WTC11 (cell line): Measurements from ENCODE around the gene GMPR. TPM values are rescaled to one million over a fixed set of nuclear protein-coding genes. Genes with fewer than 3 reads are reported as not detected.

Experiments used
- ATAC-seq: fragments of 200-7000 bp; cut with Tn5 transposase; 2 replicates; pipeline ENCODE4 v1.10.0; 2021; ENCODE audit warnings: mild to moderate bottlenecking, moderate library complexity
- CTCF ChIA-PET: fragments of 300-600 bp; sonication (Branson Sonifier 250); formaldehyde crosslinking; loops from one replicate; lab custom pipeline; 2021; ENCODE audit warnings: antibody characterized with exemption; lab: Charles Lee
- POLR2A ChIA-PET: fragments of 350-600 bp; sonication (Branson Sonifier 250); formaldehyde crosslinking; loops from one replicate; lab custom pipeline; 2021; ENCODE audit warnings: antibody characterized with exemption; lab: Charles Lee
- DNase-seq: peaks from one replicate; pipeline ENCODE4 v3.0.0; 2021; ENCODE audit warnings: low spot score
- H3K27ac Mint-ChIP-seq: 2 replicates; pipeline ENCODE4 v1.8.0; 2021; ENCODE audit warnings: mixed read lengths
- H3K27me3 Mint-ChIP-seq: 2 replicates; pipeline ENCODE4 v1.8.0; 2021; ENCODE audit warnings: low read depth, mild to moderate bottlenecking, moderate library complexity, mixed read lengths
- H3K36me3 Mint-ChIP-seq: 2 replicates; pipeline ENCODE4 v1.8.0; 2021; ENCODE audit warnings: mixed read lengths
- H3K4me1 Mint-ChIP-seq: 2 replicates; pipeline ENCODE4 v1.8.0; 2022; ENCODE audit warnings: mixed read lengths
- H3K4me3 Mint-ChIP-seq: 2 replicates; pipeline ENCODE4 v1.8.0; 2021; ENCODE audit warnings: mild to moderate bottlenecking, moderate library complexity, mixed read lengths
- H3K9me3 Mint-ChIP-seq: 2 replicates; pipeline ENCODE4 v1.8.0; 2021; ENCODE audit warnings: mixed read lengths
- FOXK1 ChIP-seq: sonication (generic); formaldehyde crosslinking; IDR thresholded peaks from 2 replicates; pipeline ENCODE4 v1.8.0; 2022; ENCODE audit warnings: mild to moderate bottlenecking, moderate library complexity, missing genetic modification reagents
- GABPB1 ChIP-seq: sonication (generic); formaldehyde crosslinking; IDR thresholded peaks from 2 replicates; pipeline ENCODE4 v1.8.1; 2023; ENCODE audit warnings: mild to moderate bottlenecking, missing genetic modification reagents
- MXD4 ChIP-seq: fragments of 250-450 bp; sonication (Bioruptor Pico); IDR thresholded peaks from 2 replicates; pipeline ENCODE4 v1.8.0; 2021; ENCODE audit warnings: mild to moderate bottlenecking, moderate library complexity, borderline replicate concordance
- NR2C2 ChIP-seq: sonication (generic); formaldehyde crosslinking; IDR thresholded peaks from 2 replicates; pipeline ENCODE4 v1.8.0; 2022; ENCODE audit warnings: mild to moderate bottlenecking, missing genetic modification reagents
- RORB ChIP-seq: fragments of 250-450 bp; sonication (Bioruptor Pico); IDR thresholded peaks from 2 replicates; pipeline ENCODE4 v1.9.0; 2021; ENCODE audit warnings: mild to moderate bottlenecking
- SOX15 ChIP-seq: fragments of 250-450 bp; sonication (Bioruptor Pico); IDR thresholded peaks from 2 replicates; pipeline ENCODE4 v1.9.0; 2021; ENCODE audit warnings: mild to moderate bottlenecking
- TEAD1 ChIP-seq: sonication (generic); formaldehyde crosslinking; IDR thresholded peaks from 2 replicates; pipeline ENCODE4 v1.8.0; 2022; ENCODE audit warnings: mild to moderate bottlenecking, missing genetic modification reagents
- ZBTB21 ChIP-seq: sonication (generic); formaldehyde crosslinking; IDR thresholded peaks from 2 replicates; pipeline ENCODE4 v1.8.1; 2023; ENCODE audit warnings: mild to moderate bottlenecking, missing genetic modification reagents, borderline replicate concordance
- ZNF219 ChIP-seq: sonication (generic); formaldehyde crosslinking; IDR thresholded peaks from 2 replicates; pipeline ENCODE4 v1.8.0; 2023; ENCODE audit warnings: missing genetic modification reagents, mild to moderate bottlenecking, borderline replicate concordance
- ZNF423 ChIP-seq: fragments of 250-450 bp; sonication (Bioruptor Pico); IDR thresholded peaks from 2 replicates; pipeline ENCODE4 v2.1.2; 2022; ENCODE audit warnings: mild to moderate bottlenecking, moderate library complexity
- ZNF671 ChIP-seq: fragments of 250-450 bp; sonication (Bioruptor Pico); IDR thresholded peaks from 2 replicates; pipeline ENCODE4 v1.8.0; 2021; ENCODE audit warnings: mild to moderate bottlenecking
- total RNA-seq: library from RNA; stranded (reverse); gene quantifications from 3 replicates; pipeline ENCODE4 v1.2.3, GENCODE V29; 2021
- TF ChIP-seq, protein P1 (sequence below): sonication (generic); formaldehyde crosslinking; IDR thresholded peaks from 2 replicates; pipeline ENCODE4 v1.8.0; 2023; ENCODE audit warnings: missing genetic modification reagents
- TF ChIP-seq, protein P2 (sequence below): sonication (generic); formaldehyde crosslinking; IDR thresholded peaks from 2 replicates; pipeline ENCODE4 v1.8.0; 2023; ENCODE audit warnings: missing genetic modification reagents, mild to moderate bottlenecking, borderline replicate concordance
- TF ChIP-seq, protein P3 (sequence below): fragments of 250-450 bp; sonication (Bioruptor Pico); conservative IDR thresholded peaks from 2 replicates; pipeline ENCODE4 v1.9.0; 2021; ENCODE audit warnings: mild to moderate bottlenecking
- TF ChIP-seq, protein P4 (sequence below): fragments of 250-450 bp; sonication (Bioruptor Pico); IDR thresholded peaks from 2 replicates; pipeline ENCODE4 v1.9.0; 2021; ENCODE audit warnings: moderate library complexity, mild to moderate bottlenecking, inconsistent platforms, borderline replicate concordance
- TF ChIP-seq, protein P5 (sequence below): fragments of 200-600 bp; IDR thresholded peaks from 2 replicates; pipeline ENCODE4 v1.8.0; 2022; ENCODE audit warnings: antibody characterized with exemption

The GMPR gene
- total RNA-seq, 1 experiment from 2014 or later = 2.4 TPM

DNA sequence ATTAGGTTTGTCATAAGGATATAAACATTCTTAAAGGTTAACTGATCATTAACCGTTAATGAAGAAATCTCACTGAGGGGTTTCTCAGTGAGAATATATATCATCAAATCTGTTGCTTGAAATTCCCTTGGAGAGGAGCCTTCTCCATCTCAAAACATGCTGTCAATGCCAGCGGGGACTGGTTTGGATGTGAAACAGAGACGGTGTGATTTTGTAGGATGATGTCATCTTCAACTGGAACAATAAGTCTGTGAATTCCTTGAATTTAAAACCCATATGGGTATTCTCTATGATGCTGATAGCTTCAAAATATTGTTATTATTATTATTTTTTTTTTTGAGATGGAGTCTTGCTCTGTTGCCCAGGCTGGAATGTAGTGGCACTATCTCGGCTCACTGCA is 75.9 kb downstream of the GMPR start:
- no peaks in the 10 kb centered on the region for H3K27me3 Mint-ChIP-seq
- H3K27ac Mint-ChIP-seq = no peak overlapping the region
- CTCF ChIA-PET = no interaction called here
- no peaks in the 10 kb centered on the region for H3K36me3 Mint-ChIP-seq
- no peak for DNase-seq
- no peaks in the 10 kb centered on the region for H3K9me3 Mint-ChIP-seq
- TF ChIP-seq SOX15 (CRISPR knock-in tag) (no peak), ZNF423 (CRISPR knock-in tag) (no peak), RORB (CRISPR knock-in tag) (no peak), FOXK1 (CRISPR knock-in tag) (no peak), ZNF219 (CRISPR knock-in tag) (no peak), ZNF671 (no peak), ZBTB21 (CRISPR knock-in tag) (no peak), NR2C2 (CRISPR knock-in tag) (no peak)
- TF ChIP-seq, protein P1, sequence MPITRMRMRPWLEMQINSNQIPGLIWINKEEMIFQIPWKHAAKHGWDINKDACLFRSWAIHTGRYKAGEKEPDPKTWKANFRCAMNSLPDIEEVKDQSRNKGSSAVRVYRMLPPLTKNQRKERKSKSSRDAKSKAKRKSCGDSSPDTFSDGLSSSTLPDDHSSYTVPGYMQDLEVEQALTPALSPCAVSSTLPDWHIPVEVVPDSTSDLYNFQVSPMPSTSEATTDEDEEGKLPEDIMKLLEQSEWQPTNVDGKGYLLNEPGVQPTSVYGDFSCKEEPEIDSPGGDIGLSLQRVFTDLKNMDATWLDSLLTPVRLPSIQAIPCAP (CRISPR knock-in tag) = no peak
- TF ChIP-seq, protein P2, sequence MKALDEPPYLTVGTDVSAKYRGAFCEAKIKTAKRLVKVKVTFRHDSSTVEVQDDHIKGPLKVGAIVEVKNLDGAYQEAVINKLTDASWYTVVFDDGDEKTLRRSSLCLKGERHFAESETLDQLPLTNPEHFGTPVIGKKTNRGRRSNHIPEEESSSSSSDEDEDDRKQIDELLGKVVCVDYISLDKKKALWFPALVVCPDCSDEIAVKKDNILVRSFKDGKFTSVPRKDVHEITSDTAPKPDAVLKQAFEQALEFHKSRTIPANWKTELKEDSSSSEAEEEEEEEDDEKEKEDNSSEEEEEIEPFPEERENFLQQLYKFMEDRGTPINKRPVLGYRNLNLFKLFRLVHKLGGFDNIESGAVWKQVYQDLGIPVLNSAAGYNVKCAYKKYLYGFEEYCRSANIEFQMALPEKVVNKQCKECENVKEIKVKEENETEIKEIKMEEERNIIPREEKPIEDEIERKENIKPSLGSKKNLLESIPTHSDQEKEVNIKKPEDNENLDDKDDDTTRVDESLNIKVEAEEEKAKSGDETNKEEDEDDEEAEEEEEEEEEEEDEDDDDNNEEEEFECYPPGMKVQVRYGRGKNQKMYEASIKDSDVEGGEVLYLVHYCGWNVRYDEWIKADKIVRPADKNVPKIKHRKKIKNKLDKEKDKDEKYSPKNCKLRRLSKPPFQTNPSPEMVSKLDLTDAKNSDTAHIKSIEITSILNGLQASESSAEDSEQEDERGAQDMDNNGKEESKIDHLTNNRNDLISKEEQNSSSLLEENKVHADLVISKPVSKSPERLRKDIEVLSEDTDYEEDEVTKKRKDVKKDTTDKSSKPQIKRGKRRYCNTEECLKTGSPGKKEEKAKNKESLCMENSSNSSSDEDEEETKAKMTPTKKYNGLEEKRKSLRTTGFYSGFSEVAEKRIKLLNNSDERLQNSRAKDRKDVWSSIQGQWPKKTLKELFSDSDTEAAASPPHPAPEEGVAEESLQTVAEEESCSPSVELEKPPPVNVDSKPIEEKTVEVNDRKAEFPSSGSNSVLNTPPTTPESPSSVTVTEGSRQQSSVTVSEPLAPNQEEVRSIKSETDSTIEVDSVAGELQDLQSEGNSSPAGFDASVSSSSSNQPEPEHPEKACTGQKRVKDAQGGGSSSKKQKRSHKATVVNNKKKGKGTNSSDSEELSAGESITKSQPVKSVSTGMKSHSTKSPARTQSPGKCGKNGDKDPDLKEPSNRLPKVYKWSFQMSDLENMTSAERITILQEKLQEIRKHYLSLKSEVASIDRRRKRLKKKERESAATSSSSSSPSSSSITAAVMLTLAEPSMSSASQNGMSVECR (CRISPR knock-in tag) = no peak
- TF ChIP-seq, protein P3, sequence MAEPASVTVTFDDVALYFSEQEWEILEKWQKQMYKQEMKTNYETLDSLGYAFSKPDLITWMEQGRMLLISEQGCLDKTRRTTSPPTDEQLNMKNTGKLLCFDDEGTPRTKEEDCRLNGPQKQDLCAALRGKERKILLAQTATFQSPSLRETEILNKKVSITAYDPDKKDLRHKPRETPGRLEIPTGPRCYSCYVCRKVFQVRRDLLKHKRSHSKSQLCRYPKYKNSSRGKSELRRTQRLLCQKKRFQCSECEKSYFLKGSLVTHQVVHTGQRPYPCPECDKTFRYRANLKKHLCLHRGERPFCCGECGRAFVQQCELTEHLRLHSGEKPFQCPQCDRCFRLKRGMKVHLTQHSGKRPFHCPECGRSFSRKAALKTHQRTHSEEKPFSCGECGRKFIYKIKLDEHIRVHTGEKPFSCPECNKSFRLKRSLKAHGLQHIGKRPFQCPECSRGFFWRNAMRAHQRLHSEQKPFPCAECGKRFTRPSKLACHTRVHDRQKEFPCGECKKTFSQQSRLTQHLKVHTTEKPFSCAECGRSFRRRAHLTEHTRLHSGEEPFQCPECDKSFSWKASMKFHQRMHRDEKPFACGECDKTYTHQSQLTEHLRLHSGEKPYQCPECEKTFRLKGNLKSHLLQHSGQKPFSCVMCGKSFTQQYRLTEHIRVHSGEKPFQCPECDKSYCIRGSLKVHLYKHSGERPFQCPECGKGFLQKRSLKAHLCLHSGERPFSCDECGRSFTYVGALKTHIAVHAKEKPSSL (CRISPR knock-in tag) = no peak
- TF ChIP-seq, protein P4, sequence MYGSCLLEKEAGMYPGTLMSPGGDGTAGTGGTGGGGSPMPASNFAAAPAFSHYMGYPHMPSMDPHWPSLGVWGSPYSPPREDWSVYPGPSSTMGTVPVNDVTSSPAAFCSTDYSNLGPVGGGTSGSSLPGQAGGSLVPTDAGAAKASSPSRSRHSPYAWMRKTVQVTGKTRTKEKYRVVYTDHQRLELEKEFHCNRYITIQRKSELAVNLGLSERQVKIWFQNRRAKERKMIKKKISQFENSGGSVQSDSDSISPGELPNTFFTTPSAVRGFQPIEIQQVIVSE (CRISPR knock-in tag) = no peak
- TF ChIP-seq, all 79 proteins: peak for 0
- Mint-ChIP-seq H3K4me1 (peaks cover 12% of the 10 kb centered on the region), H3K4me3 (no peak overlapping the region)
- POLR2A ChIA-PET = no interaction called here
- no peak for ATAC-seq

DNA sequence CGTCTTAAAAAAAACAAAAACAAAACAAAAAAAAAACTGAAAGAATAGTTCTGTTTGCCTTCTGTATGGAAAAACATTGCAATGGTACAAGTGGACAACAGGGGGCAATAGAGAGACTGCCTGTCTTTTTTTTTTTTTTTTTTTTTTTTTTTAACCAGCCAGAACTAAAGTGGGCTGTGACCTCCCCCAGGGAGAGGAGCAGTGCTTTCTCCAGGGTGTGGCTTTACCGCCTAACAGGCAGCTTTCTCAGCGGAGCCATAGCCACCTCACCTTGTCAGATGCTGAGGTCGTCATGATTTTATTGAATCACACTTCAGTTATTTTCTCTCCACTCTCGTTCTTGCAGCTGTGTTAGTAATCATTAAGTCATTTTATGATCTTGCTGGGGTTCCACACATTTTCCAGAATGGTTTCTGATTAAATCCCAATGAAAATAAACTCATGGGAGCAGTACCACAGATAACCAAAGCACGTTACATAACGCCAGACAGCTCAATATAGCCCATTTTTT is 78.4 kb downstream of the GMPR start:
- TF ChIP-seq, protein P5, sequence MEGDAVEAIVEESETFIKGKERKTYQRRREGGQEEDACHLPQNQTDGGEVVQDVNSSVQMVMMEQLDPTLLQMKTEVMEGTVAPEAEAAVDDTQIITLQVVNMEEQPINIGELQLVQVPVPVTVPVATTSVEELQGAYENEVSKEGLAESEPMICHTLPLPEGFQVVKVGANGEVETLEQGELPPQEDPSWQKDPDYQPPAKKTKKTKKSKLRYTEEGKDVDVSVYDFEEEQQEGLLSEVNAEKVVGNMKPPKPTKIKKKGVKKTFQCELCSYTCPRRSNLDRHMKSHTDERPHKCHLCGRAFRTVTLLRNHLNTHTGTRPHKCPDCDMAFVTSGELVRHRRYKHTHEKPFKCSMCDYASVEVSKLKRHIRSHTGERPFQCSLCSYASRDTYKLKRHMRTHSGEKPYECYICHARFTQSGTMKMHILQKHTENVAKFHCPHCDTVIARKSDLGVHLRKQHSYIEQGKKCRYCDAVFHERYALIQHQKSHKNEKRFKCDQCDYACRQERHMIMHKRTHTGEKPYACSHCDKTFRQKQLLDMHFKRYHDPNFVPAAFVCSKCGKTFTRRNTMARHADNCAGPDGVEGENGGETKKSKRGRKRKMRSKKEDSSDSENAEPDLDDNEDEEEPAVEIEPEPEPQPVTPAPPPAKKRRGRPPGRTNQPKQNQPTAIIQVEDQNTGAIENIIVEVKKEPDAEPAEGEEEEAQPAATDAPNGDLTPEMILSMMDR = peak; percentile 54
- TF ChIP-seq GABPB1 (CRISPR knock-in tag) (no peak), TEAD1 (CRISPR knock-in tag) (no peak), MXD4 (no peak)
- Mint-ChIP-seq H3K27me3 (no peaks in the 10 kb centered on the region), H3K9me3 (no peaks in the 10 kb centered on the region), H3K4me3 (no peak overlapping the region), H3K4me1 (peaks cover 23% of the 10 kb centered on the region), H3K27ac (no peak overlapping the region), H3K36me3 (no peaks in the 10 kb centered on the region)
- DNase-seq (peak; percentile 30), ATAC-seq (peak; percentile 88)
- ChIA-PET CTCF (interaction anchor here (0.6 to 3.2 kb wide), 16 partner anchors 10 to 1782 kb away, joined by 3 to 20 read pairs (median 4); no protein-coding TSS in a partner anchor), POLR2A (interaction anchor here (0.9 kb wide), 1 partner anchor 10 kb away, joined by 4 read pairs; no protein-coding TSS in a partner anchor)
